HG03095 (cell line): Measurements from ENCODE around the gene MAP3K2.
"Not testable (repeated sequence)": the region's sequence is repeated elsewhere in the genome, so short reads cannot be mapped to it uniquely, and the experiment has no call there.

ENCODE experiments used
- ATAC-seq: cut with Tn5 transposase; IDR thresholded peaks from one replicate; pipeline ENCODE4 v1.9.1; 2021; ENCODE audit warnings: moderate library complexity; ENCODE audit not compliant: unreplicated experiment

MAP3K2 gene

DNA sequence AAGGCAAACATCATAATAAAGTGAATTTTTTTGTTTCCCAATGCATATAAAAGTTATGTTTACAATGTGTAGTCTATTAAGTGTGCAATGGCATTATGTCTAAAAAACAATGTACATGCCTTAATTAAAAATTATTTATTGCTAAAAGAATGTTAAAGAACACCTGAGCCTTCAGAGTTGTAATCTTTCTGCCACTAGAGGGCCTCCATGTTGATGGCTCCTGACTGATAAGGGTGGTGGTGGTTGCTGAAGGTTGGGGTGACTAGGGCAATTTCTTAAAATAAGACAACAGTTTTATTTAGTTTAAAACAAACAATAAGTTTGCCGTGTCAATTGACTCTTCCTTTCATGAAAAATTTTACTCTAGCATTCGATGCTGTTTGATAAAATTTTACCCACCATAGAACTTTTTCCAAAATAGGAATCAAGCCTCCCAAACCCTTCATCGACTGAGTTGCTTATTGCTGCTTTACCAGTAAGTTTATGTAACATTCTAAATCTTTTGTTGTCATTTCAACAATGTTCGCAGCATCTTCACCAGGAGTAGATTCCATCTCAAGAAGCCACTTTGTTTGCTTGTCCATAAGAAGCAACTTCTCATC is 32.3 kb downstream of the MAP3K2 start:
- ATAC-seq: no peak

DNA sequence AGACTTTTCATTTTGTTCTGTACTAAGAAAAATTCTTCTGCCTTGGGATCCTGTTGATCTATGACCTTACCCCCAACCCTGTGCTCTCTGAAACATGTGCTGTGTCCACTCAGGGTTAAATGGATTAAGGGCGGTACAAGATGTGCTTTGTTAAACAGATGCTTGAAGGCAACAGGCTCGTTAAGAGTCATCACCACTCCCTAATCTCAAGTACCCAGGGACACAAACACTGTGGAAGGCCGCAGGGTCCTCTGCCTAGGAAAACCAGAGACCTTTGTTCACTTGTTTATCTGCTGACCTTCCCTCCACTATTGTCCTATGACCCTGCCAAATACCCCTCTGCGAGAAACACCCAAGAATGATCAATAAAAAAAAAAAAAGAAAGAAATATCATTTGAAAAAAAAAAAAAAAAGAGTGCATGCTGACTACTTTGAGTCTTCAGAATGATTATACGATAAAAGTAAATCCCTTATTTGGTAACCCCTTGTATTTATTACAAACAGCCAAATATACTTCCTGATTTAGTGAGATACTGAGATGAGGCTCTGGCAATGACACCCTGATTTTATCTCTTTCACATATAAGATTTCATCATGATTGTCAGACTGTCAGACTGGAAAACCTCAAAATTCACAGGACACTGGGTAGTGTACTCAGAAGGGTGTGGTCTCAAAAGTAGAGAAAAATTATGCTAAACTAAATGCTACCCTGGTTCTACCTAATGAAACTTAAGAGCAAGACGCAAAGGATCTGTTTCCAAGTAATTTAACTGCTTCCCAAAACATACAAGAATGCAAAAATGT is 33.7 kb downstream of the MAP3K2 start:
- ATAC-seq: not testable (repeated sequence)

DNA sequence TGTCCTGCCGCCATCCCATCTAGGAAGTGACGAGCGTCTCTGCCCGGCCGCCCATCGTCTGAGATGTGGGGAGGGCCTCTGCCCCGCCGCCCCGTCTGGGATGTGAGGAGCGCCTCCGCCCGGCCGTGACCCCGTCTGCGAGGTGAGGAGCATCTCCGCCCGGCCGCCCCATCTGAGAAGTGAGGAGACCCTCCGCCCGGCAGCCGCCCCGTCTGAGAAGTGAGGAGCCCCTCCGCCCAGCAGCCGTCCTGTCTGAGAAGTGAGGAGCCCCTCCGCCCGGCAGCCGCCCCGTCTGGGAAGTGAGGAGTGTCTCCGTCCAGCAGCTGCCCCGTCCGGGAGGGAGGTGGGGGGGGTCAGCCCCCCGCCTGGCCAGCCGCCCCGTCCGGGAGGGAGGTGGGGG is 34.6 kb downstream of the MAP3K2 start:
- not testable (repeated sequence) for ATAC-seq

DNA sequence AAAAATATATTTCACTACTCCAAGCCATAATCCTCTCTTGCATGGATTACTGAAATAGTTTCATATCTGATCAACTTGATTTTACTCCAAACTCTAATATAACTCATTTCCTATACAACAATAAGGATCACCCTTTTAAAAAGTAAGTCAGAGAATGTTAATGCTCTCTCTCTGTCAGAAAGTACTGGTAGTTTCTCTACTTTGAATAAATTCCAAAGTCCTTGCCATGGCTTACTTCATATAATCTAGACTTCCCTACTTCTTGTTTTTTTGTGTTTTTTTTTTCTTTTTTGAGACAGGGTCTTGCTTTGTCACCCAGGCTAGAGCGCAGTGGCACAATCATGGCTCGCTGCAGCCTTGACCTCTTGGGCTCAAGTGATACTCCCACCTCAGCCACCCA is 36.2 kb downstream of the MAP3K2 start:
- no peak for ATAC-seq

DNA sequence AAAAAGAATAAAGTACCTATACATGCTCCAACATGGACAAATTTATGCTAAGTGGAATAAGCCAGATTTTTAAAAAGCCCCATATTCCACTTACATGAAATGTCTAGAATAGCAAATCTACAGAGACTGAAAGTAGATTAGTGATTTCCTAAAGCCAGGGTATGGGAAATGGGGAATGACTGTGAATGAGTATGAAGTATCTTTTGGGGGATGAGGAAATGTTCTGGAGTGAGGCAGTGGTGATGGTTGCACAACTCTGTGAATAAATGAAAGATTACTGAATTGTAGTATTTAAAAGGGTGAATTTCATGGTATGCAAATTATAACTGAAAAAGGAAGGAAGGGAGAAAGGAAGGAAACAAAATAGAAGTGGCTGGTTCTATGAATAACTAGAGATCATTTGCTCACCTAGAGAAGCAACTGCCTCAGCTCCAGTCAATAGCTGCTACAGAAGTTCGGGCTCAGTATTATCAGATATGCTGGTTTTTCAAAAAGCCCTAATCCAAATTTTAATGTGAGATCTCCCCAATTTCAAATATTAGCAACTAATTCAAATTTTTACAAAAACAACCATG is 39.3 kb downstream of the MAP3K2 start:
- ATAC-seq: no peak

DNA sequence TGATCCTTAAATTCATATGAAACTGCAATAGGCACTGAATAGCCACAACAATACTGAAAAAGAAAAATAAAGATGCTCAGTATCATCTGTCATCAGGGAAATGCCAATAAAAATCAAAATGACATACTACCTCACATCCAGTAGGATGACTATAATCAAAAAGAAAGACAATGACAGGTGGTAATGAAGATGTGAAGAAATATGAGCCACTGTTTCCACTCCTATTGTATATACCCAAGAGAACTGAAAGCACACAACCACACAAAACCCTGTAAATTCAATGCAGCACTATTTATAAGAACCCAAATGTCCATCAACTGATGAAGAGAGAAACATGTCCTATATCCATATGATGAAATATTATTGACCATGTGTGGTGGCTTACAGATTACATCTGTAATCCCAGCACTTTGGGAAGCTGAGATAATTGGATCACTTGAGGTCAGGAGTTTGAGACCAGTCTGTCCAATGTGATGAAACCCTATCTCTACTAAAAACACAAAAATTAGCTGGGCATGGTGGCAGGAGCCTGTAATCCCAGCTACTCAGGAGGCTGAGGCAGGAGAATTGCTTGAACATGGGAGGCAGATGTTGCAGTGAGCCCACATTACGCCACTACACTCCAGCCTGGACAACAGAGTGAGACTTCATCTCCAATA is 39.9 kb downstream of the MAP3K2 start:
- no peak for ATAC-seq

DNA sequence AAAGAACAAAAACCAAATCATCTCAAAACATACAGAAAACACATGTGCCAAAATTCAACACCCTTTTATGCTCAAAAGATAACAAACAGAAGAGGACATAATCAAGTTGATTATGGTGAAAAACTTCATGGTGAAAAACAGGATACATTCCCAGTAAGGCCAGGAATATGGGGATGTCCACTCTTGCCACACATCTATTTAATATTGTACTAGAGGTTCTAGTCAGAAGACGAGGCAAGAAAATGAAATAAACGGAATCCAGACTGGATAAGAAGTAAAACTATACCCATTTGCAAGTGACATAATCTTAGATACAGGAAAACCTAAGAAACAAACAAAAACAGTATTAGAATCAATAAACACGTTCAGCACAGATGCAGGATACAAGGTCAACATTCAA is 40.8 kb downstream of the MAP3K2 start:
- ATAC-seq: no peak

DNA sequence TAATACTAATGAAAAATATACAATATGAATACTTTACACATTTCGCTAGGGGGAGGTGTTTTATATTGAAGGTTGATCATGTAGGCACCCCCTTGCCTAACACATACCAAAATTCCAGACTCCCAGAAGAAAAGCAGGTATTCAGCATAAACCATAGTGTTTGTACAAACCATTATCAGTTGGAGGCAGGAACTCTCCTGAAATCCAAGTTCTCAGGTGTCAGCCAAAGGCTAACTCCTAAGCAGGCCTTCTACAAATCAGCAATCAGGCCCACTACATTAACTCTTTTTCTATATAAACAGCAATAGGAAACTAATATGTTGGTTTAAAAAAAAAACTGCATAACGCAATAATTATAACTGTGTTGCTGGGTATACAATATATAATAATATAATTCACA is 44.5 kb downstream of the MAP3K2 start:
- no peak for ATAC-seq

DNA sequence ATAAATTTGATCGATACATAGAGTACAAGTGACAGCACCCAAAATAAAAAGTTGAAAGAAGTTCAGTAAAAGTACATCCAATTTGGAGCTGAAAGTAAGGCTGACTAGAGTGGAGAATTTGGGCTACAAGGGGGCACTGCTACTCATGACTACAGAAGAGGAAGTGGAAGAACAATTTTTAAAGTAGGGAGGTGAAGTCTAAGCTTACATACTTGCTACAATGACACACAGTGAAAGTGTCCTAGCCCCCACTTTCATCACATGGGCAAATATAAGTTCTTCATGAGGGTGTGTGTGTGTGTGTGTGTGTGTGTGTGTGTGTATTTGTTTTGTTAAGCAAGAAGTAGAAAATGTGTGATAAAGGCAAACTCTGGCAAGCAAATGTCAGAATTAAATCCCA is 45.7 kb downstream of the MAP3K2 start:
- peak; percentile 86 for ATAC-seq

DNA sequence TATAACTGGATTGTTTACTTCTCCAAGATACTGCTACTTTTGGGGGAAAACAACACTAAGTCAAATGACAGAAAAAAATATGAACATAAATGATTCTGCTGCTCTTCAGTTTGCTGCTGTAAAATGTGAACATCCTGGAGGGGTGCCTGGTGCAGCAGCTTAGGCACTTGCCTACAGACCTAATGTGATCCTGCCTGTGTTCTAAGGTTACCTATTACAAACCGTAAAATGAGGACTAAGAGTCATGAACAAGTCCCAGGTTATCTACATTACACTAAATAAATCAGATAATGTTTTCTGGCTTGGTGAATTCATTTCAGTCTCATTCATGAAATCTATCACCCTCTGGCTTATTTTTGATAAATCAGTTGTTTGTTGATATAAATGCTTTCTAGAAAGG is 55.4 kb downstream of the MAP3K2 start:
- ATAC-seq: no peak

DNA sequence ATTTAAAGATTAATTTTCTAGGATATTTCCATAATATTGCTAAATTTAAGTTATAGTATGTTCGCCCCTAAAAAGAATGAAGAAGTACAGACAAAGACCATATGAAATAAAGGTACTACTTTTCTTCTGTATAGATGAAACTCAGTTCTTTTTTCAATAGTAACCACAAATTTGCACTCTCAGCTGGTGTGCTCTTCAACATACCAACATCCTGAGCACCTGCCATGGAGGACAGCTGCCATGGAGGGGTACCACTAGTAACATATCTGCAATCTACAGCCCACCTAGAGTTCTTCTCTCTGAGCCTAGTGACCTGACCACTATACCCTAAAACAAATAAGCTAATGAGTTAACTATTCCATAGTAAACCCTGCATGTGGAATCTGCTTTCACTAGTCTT is 57.0 kb downstream of the MAP3K2 start:
- no peak for ATAC-seq

DNA sequence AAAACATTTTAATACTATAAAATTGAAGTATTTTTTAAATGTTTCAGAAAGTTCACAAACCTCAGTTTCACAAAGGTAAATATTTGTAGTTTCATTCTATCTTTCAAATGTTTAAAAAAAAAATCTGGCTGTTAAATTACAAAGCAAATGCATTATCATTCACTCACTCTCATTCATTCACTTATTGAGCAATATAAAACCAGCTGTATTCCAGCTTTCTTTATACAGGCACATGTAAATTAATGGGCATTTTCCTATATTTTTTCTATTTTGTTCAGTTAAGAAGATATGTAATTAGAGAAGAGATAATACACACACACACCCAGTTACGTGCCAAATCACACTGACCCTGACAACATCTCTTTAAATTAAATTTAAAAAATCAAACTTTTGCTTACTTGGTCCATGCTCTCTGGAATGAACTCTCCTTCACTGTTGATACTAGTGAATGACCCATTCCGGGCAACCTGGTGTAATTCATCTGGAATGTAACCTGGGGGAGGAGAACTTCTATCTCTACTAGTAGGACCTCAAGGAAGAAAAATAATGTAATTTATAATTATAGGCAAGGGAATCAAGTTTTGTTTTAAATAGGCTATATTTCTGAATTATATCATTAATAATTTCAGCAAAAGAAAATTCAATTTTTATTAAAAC is 61.4 kb downstream of the MAP3K2 start:
- no peak for ATAC-seq

DNA sequence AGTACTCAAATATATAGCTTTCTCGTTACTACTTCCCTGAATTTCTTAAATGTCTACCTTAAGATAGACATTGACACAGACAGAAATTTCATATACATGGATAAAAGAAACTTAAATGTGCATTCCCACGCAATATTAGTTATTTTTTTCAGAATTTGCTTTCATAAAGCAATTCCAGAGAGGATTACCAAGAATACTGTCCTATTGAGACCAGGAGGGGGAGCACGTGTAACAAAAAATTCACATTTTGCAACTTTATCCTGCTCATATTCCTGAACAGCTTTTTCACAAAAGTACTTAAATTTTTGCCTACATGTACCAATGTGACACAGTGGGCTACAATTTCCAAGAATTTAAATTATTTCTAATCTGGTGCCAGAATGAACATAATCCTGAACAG is 63.1 kb downstream of the MAP3K2 start:
- no peak for ATAC-seq

DNA sequence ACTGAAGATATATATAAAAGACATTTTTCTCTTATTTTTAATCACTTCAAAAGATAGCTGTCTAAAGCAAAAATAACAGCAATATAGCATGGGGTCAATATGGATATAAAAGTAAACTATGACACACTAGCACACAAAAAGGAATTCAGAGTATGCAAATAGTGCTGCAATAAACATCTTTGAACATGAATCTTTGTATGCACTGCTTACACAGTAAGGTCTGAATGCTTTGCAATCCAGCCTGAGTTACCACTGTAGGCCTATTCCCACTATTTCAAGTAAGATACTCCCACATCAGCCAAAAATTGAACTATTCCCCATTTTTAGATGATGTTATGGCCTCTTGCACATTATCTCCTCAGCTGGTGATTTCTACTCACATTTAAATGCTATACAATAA is 66.5 kb downstream of the MAP3K2 start:
- no peak for ATAC-seq

DNA sequence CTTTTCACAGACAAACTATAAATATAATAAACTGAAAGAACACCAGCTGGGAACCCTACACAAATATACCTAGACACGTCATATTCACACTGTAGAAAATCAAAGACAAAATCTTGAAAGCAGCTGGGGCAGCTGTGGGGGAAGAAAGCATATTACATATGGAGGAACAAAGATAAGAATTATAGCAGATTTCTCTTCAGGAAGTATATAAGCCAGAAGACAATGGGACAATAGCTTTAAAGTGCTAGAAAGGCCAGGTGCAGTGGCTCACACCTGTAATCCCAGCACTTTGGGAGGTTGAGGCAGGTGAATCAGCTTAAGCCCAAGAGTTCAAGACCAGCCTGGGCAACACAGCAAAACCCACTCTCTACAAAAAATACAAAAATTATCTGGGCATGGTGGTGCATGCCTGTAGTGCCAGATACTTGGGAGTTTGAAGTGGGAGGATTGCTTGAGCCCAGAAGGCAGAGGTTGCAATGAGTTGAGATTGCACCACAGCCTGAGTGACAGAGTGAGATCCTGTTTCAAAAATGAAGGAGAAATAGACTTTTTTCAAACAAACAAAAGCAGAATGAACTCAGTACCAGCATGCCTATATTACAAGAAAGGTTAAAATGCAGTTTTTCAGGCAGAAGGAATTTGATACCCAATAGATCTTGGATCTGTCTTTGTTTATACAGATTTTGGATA is 67.0 kb downstream of the MAP3K2 start:
- ATAC-seq: no peak

DNA sequence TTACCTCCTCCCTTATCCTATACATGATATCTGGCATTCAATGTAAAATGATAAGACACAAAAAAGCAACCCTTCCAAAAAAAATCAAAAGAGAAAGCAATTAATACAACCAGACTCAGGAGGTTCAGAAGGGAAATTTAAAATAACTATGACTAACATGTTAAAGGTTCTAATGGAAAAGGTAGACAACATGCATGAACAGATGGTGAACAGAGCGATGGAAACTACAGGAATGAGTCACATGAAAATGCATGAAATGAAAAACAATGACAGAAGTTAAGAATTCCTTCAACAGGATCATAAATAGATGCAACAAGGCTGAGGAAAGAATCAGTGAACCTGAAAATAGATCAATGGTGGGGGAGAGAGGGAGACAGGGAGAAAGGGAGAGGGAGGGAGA is 67.7 kb downstream of the MAP3K2 start:
- no peak for ATAC-seq

DNA sequence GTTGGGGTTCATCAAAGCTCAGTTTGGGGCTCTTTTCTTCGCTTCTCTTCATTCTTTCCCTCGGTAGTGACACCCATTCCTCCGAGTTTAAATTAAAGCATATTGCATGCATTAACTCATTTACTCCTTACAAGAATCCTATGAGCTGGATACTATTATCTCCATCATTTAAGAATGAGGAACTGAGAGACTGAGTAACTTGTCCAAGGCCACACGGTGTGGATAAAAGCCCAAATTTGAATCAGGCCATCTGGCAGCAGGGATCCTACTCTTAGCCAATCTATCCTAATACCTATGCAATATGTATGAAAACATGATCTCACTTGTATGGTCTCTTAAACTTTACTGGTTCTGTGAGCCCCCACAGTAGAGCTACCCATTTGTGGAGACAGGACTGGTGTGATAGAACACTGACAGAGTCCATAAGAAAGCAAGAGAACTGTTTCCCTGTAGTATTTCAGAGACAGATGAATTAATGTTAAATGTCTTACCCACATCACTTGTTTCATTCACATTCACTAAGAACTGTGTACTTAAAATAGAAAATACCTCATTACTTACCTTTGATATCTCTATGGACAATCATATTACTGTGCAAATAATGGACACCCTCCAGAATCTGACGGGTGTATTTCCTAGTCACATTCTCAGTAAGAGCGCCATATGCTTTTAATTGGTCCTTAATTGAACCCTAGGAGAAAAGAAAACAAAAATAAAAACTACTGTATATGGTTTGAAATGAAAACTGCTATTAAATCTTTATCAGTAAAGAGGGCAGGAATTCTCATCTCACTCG is 73.4 kb downstream of the MAP3K2 start:
- ATAC-seq: no peak

DNA sequence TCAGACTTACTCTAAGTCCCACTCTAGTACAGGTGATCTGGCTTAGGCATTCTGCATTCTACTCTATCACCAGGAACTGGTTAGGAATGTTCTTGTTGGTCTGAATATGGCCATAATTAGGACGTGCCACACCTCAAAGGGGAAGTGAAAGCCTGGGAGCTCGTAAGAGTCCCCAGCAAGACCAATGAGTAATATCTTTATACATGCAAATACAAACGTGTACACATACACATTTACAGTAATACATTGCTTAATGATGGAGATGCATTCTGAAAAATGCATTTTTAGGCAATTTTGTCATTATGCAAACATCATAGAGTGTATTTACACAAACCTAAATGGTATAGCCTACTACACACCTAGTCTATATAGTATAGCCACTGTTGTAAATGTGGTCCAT is 74.4 kb downstream of the MAP3K2 start:
- peak; percentile 95 for ATAC-seq

DNA sequence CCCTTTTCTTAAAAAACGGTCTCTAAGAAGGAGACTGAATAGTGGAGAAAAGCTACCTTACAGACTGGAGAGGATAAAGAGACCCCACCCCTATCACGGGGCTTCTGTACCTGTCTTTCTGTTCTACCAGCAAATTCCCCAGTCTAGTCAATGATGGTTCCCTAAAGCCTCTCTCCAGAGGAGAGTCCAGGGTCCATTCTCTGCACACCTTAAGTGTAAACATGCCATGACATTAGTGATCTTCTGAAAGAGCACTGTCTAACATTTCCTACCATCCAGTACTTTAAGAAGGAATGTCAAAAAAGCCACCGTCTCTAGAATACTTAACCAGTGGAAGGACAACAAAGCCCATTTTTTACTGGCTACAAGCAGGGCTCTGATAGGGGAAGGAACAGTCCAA is 76.8 kb downstream of the MAP3K2 start:
- no peak for ATAC-seq

DNA sequence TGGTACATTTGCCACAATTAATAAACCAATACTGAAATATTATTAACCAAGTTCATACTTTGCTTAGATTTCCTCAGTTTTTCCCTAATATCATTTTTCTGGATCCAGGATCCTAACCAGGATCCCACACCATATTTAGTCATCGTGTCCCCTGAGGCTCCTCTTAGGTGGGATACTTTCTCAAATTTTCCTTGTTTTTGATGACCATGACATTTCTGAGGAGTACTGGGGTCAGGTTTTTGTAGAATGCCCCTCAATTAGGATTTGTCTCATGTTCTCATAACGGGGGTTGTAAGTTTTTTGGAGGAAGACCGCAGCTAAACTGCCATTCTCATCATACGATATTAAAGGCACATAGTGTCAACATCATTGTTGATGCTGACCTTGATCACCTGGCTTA is 78.3 kb downstream of the MAP3K2 start:
- ATAC-seq: no peak
